ENCODE results near the gene IVD. TPM values are rescaled to one million over a fixed set of nuclear protein-coding genes. Genes with fewer than 3 reads are reported as not detected.

Gene IVD
- total and polyA plus RNA-seq, 2 of the 8 experiments (the other 6 are each of a cell fraction or from before 2014, with no cell fraction given), result 55.2 to 78.8 TPM

DNA sequence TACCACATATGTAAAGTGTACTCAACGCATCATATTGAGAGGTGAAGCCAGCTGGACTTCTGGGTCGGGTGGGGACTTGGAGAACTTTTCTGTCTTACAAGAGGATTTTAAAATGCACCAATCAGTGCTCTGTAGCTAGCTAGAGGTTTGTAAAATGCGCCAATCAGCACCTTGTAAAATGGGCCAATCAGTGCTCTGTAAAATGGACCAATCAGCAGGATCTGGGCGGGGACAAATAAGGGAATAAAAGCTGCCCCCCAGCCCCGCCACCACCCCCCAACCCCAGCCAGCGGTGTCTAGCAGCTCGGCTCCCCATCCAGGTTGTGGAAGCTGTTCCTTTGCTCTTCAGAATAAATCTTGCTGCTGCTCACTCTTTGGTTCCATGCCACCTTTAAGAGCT is 6.2 kb upstream of the IVD start (continued):
- TF ChIP-seq GABPA (IDR thresholded peaks at IDR 0.05; ENCODE audit: borderline replicate concordance, insufficient read depth, low read length) (no peak), CHD2 (IDR thresholded peaks at IDR 0.05; ENCODE audit: low read length) (no peak)
